Measurements from ENCODE around the gene MAGI2.
"Not testable (repeated sequence)": the region's sequence is repeated elsewhere in the genome, so short reads cannot be mapped to it uniquely, and the experiment has no call there.

Gene MAGI2

GRCh38 chr7:78002021-78002420 lies 1451.4 kb downstream of the MAGI2 start:
- DNase-seq: no peak

GRCh38 chr7:77999168-77999567 lies 1454.3 kb downstream of the MAGI2 start:
- DNase-seq: not testable (repeated sequence)

- no peak for DNase-seq
Observed at GRCh38 chr7:77995717-77996116, 1457.8 kb downstream of the MAGI2 start.

- no peak for DNase-seq
Observed at GRCh38 chr7:77993838-77994237, 1459.6 kb downstream of the MAGI2 start.

- no peak for DNase-seq
Observed at GRCh38 chr7:77991656-77992055, 1461.8 kb downstream of the MAGI2 start.

- DNase-seq: no peak
Observed at GRCh38 chr7:77989981-77990566, 1463.4 kb downstream of the MAGI2 start.

GRCh38 chr7:77985974-77986339 lies 1467.5 kb downstream of the MAGI2 start:
- no peak for DNase-seq

DNA sequence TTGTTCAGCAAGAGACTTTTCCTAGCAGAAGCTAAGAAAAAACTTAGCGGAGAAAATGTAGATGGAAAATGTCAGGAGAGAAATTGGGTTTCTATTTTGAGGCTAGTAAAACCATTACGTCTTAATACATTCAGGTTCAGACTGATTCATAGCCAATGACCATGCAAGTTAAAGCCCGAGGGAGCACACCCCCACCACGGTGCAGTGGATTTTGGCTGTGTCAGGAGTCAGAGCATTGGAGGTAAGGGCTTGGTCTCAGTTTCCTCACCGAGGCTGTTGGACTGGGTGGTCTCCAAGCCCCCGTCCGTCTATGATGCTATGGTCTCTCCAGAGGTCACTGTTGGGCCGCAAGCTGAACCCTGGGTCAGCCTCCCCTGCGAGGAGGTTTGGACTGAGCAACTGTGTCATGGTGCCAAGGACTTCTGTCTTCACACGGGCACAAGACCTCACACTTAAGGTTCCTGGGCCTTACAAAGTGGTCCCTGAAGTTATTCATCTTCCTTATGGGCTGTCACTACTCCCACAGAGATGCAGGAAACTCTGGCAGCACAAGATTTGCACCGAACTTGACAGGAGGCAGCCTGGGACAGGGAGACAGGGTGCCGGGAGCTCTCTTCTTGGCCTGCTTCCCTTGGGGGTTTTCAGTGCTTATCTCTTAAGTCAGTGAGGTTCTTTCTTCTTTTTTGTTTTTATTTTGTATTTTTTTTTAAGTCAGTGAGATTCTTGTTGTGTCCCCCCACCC lies 1468.1 kb downstream of the MAGI2 start:
- DNase-seq: no peak

- no peak for DNase-seq
Observed at GRCh38 chr7:77983973-77984372, 1469.5 kb downstream of the MAGI2 start.

DNA sequence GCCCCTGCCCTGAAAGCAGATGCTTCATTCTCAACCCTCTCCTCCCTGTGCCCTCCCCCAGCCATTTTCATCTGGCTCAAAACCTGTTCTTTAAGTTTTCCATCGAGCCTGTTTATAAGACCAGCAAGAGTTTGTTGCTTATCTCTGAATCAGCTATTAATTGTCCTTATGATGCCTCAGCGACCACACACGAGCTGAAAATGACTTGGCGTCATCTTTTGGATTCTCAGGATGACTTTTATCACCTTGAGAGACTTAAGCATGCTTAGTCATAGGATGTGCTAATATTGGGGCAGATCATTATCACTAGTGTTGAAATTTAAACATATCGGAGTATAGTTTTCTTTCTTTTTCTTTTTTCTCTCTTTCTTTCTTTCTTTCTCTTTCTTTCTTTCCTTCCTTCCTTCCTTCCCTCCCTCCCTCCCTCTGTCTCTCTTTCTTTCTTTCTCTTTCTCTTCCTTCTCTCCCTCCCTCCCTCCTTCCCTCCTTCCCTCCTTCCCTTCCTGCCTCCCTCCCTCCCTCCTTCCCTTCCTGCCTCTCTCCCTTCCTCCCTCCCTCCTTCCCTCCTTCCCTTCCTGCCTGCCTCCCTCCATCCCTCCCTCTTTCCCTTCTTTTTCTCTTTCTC lies 1470.4 kb downstream of the MAGI2 start:
- no peak for DNase-seq

GRCh38 chr7:77980087-77980713 lies 1473.3 kb downstream of the MAGI2 start:
- DNase-seq: no peak

DNA sequence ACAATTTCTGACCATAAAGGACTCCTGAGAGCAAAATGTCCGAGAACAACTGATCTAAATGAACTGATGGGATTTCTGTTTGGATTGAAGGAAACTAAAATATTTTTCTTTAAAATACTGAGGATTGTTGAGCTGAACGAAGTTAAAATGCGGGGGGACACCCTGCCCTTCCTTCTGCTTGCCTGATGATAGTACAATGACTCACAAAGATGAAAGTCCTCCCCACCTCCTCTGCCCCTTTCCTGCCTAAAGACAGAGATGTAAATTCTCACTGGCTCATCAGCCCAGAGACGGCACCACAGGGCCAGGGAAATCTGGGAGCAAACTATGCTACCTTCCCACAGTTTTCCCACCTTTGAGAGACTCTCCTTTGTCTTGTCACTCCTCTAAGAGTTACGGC lies 1474.2 kb downstream of the MAGI2 start:
- DNase-seq: no peak

GRCh38 chr7:77975672-77976480 lies 1477.6 kb downstream of the MAGI2 start:
- no peak for DNase-seq

GRCh38 chr7:77971726-77972125 lies 1481.7 kb downstream of the MAGI2 start:
- no peak for DNase-seq

- no peak for DNase-seq
Observed at GRCh38 chr7:77967429-77967828, 1486.0 kb downstream of the MAGI2 start.
